HFF-Myc (cell line): Measurements from ENCODE around the gene RPL18.
A peak's percentile ranks its signal among the peaks of the same experiment; 100 is the strongest.

Experiments
- DNase-seq: peaks from one replicate; pipeline ENCODE4 v3.0.0-alpha.2; 2011; ENCODE audit warnings: low read depth; ENCODE audit errors: extremely low read depth
- H3K4me3 ChIP-seq: replicated peaks from 2 replicates; pipeline ENCODE4 v1.5.1; 2011; ENCODE audit warnings: low read depth, mild to moderate bottlenecking, control low read depth, low read length
- TF ChIP-seq, protein P1 (sequence below): IDR thresholded peaks from 2 replicates; pipeline ENCODE4 v1.5.1; 2012; ENCODE audit warnings: mild to moderate bottlenecking, low read depth, low read length, control low read depth; ENCODE audit errors: missing control alignments

RPL18 gene

DNA sequence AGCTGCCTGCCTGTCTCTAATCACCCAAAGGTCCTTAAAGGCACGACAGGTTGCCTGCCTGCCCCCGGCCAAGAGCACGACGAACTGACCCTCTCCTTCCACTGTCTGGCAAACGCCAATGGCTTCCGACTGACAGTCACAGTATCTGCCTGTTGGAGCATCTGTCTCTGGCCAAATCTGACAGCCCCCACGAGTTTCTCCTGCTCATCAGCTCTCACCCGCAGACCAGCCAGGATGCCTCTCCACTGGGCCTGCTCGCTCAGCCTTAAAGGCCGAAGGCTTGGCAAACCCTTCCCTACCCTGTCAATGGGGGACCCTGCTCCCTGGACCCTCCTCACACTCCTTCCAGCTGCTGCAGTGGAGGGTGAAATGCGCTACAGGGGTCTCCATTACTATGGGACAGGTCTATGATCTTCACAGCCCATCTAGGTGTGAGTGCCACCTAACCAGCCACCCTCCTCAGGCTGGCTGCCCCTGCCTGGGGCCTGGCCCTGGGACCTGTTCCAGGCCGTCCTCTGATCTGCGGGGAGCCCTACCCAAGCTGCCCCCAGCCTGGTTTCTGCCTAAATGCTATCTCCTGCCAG is 5.0 kb downstream of the RPL18 start:
- TF ChIP-seq, protein P1, sequence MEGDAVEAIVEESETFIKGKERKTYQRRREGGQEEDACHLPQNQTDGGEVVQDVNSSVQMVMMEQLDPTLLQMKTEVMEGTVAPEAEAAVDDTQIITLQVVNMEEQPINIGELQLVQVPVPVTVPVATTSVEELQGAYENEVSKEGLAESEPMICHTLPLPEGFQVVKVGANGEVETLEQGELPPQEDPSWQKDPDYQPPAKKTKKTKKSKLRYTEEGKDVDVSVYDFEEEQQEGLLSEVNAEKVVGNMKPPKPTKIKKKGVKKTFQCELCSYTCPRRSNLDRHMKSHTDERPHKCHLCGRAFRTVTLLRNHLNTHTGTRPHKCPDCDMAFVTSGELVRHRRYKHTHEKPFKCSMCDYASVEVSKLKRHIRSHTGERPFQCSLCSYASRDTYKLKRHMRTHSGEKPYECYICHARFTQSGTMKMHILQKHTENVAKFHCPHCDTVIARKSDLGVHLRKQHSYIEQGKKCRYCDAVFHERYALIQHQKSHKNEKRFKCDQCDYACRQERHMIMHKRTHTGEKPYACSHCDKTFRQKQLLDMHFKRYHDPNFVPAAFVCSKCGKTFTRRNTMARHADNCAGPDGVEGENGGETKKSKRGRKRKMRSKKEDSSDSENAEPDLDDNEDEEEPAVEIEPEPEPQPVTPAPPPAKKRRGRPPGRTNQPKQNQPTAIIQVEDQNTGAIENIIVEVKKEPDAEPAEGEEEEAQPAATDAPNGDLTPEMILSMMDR: no peak
- H3K4me3 ChIP-seq: no peak overlapping the region
- DNase-seq: no peak

DNA sequence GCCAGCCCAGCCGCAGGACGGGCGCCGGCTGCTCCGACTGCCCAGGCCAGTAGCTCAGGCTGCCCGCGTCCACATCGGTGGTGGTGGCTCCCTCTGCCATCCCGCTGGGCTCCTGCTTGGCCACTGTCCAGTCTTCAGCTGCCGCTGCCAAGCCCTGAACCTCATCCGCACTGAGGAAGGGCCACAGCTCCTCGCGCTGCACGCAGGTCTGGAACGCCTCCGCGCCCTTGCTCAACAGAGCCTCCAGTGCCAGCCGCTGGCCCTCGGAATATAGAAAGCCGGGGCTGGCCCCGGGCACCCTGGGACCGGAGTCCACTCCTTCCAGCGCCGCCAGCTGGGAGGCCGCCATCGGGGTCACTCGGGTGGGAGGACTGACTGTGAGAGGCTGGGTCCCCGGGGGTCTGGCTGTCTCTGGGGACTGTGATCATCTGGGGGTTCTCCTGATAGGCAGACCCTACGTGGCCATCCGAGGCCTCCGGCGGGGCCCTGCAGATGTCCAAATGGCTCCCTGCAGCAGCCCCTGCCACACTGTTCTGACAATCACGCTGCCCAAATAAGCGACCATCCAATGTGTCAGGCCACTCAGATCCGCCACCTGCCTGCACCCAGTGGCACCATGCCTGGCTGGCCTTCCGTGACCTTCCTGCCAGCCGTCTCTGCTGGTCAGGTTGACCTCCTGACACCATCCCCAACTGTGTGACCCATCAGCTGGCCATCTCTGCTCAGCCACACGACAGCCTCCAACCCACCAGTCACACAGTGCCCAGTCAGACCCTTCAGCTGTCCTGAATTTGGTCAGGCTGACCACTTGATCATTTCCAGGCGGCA is 5.7 kb downstream of the RPL18 start:
- no peak for DNase-seq

DNA sequence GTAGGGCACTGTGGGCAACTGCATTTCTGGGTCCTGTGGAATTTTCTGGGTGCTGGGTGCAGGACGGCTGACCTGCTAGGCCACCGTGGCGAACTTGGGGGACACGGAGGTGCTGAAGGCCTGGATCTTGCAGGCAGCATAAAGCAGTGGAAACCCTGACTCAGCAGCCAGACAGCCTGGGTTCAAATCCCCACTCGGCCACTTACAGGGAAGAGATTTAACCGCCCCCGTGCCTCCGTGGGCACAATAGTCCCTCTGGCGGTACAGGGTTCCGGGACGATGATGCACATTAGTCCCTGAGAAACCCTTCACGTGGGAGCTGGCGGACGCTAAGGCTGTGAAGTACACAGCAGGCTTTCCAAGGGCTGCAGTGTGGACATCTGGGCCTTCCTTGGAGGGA is 7.1 kb downstream of the RPL18 start:
- TF ChIP-seq, protein P1: no peak
- no peak overlapping the region for H3K4me3 ChIP-seq
- DNase-seq: no peak

More for the DNA sequence above, 5.7 kb downstream of the RPL18 start:
- H3K4me3 ChIP-seq: no peak overlapping the region
- TF ChIP-seq, protein P1: no peak

DNA sequence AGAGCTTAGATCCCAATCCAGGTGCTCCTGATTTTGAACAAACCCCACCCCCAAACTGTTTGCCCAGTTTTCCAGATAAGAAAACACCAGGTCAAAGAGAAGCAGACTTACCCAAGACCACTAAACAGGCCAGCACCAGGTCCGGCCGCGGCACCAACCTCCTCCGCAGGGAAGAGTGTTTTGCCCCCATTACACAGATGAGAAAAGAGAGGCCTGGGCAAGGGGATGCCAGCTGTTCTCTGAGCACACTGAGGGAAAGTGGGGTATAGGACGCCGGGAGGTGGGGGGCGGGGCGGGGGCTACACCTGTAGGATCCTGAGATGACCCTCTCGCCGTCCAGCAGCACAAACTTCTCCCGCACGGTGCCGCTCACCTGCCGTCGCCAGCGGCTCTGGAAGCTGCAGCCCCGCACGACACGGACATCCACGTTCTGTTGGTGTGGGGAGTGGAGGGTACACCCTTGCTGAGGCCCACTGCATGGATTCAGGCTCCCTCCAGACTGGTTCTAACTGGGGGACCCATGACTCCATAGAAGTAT is 9.3 kb downstream of the RPL18 start:
- H3K4me3 ChIP-seq: no peak overlapping the region
- no peak for DNase-seq
- TF ChIP-seq, protein P1: no peak

DNA sequence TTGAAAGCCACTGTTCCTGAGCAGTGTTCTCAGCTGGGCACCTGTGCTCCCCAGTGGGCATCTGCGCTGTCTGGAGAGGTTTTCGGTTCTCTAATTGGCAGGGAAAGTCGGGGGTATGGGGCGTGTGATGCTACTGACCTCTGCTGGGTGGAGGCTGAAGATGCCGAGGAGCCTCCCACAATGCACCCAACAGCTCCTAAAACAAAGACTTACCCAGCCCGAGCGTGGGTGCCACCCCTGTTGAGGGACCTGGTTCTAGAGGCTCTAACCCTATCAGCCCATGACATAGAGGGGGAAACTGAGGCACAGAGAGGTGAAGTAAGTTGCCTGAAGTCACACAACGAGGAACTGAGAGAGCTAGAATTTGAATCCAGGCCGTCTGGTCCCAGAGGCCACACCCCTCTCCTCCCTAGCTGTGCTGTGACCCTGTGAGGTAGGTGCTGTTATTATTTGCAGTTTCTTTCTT is 10.1 kb downstream of the RPL18 start:
- TF ChIP-seq, protein P1: peak; percentile 73
- DNase-seq: no peak
- H3K4me3 ChIP-seq: no peak overlapping the region

DNA sequence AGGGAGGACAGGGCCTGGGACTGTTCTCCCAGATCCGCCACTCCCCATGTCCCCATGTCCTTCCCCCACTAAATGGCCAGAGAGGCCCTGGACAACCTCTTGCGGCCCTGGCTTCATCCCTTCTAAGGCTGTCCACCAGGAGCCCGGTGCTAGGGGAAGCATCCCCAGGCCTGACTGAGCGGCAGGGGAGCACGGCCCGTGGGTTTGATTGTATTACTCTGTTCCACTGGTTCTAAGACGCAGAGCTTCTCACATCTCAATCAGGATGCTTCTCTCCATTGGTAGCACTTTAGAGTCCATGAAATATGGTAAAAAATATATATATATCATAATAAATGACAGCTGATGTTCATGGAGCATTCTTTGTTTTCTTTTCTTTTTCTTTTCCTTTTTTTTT is 11.6 kb downstream of the RPL18 start:
- no peak for DNase-seq
- no peak overlapping the region for H3K4me3 ChIP-seq
- TF ChIP-seq, protein P1: no peak
